H1 (cell line): Measurements from ENCODE around the gene PABPN1. TPM values are rescaled to one million over a fixed set of nuclear protein-coding genes. Genes with fewer than 3 reads are reported as not detected.
A peak's percentile ranks its signal among the peaks of the same experiment; 100 is the strongest.

Experiments
- CTCF ChIA-PET: fragments of 300-600 bp; sonication (Branson Sonifier 250); formaldehyde crosslinking; loops from one replicate; lab custom pipeline; 2021; ENCODE audit not compliant: partially characterized antibody; lab: Charles Lee
- POLR2A ChIA-PET: fragments of 300-600 bp; sonication (Branson Sonifier 250); formaldehyde crosslinking; loops from one replicate; lab custom pipeline; 2021; ENCODE audit warnings: inconsistent platforms; ENCODE audit not compliant: partially characterized antibody; lab: Charles Lee
- DNase-seq, 2 experiments: peaks; one replicate each; pipeline versions ENCODE4 v3.0.0 to v3.0.0-alpha.2; 2010 to 2022; ENCODE audit warnings: low spot score in 2 of 2, low read depth in 1 of 2, mixed read lengths in 1 of 2
- FAIRE-seq: peaks from 2 replicates; lab custom pipeline; 2011; peaks lifted over from hg19 to GRCh38; lab: Jason Lieb, UNC
- H2AFZ ChIP-seq: 2 replicates; pipeline ENCODE4 v1.8.1; 2012; ENCODE audit warnings: low read length, inconsistent platforms
- H2AK5ac ChIP-seq: 2 replicates; pipeline ENCODE4 v1.6.1; 2013; ENCODE audit warnings: low read depth, low read length
- H2BK120ac ChIP-seq: replicated peaks from 2 replicates; pipeline ENCODE3; 2013; ENCODE audit warnings: low read depth, low read length, inconsistent platforms
- H2BK12ac ChIP-seq: 2 replicates; pipeline ENCODE4 v1.6.1; 2013; ENCODE audit warnings: low read depth, low read length
- H2BK15ac ChIP-seq: 2 replicates; pipeline ENCODE4 v1.6.1; 2013; ENCODE audit warnings: low read length
- H2BK20ac ChIP-seq: 2 replicates; pipeline ENCODE4 v1.6.1; 2013; ENCODE audit warnings: low read length
- H2BK5ac ChIP-seq: 2 replicates; pipeline ENCODE4 v1.6.1; 2013; ENCODE audit warnings: low read depth, low read length
- H3K14ac ChIP-seq: 2 replicates; pipeline ENCODE4 v1.6.1; 2013; ENCODE audit warnings: inconsistent platforms; ENCODE audit not compliant: insufficient read length
- H3K18ac ChIP-seq: 2 replicates; pipeline ENCODE4 v1.6.1; 2013; ENCODE audit warnings: low read length; ENCODE audit errors: extremely low read depth
- H3K23ac ChIP-seq: 2 replicates; pipeline ENCODE4 v1.6.1; 2013; ENCODE audit warnings: inconsistent platforms; ENCODE audit not compliant: insufficient read length
- H3K23me2 ChIP-seq: 2 replicates; pipeline ENCODE4 v1.6.1; 2013; ENCODE audit warnings: low read depth, low read length
- H3K27ac ChIP-seq: 2 replicates; pipeline ENCODE4 v1.6.1; 2011; ENCODE audit warnings: low read depth, low read length, inconsistent platforms
- H3K27me3 ChIP-seq, 4 experiments: replicated peaks in 1 of 4; 1 replicate in 1 of 4; 2 replicates in 3 of 4; pipeline versions ENCODE4 v1.6.1 to v1.8.1; 2011 to 2013; ENCODE audit warnings: low read length in 3 of 4, mild to moderate bottlenecking in 3 of 4, inconsistent platforms in 2 of 4, mixed read lengths in 2 of 4, moderate library complexity in 1 of 4; ENCODE audit not compliant: control insufficient read depth in 3 of 4, insufficient read depth in 3 of 4; ENCODE audit errors: extremely low read depth in 1 of 4
- H3K36me3 ChIP-seq, 4 experiments: 2 replicates each; pipeline versions ENCODE4 v1.6.1 to v1.8.1; 2011 to 2013; ENCODE audit warnings: mild to moderate bottlenecking in 4 of 4, low read length in 3 of 4, moderate library complexity in 2 of 4, control low read depth in 1 of 4, inconsistent platforms in 1 of 4; ENCODE audit not compliant: insufficient read depth in 4 of 4, control insufficient read depth in 2 of 4
- H3K4ac ChIP-seq: replicated peaks from 2 replicates; pipeline ENCODE3; 2013; ENCODE audit warnings: low read length, low read depth, mixed read lengths, inconsistent platforms; ENCODE audit not compliant: insufficient read length
- H3K4me1 ChIP-seq, 4 experiments: replicated peaks in 1 of 4; 1 replicate in 1 of 4; 2 replicates in 3 of 4; pipeline versions ENCODE4 v1.6.1 to v1.8.1; 2011 to 2013; ENCODE audit warnings: low read length in 3 of 4, inconsistent platforms in 2 of 4, mixed read lengths in 1 of 4; ENCODE audit not compliant: insufficient read depth in 4 of 4, control insufficient read depth in 3 of 4
- H3K4me2 ChIP-seq, 2 experiments: 2 replicates each; pipeline versions ENCODE4 v1.6.1 to v1.8.1; 2011 to 2013; ENCODE audit warnings: low read depth in 2 of 2, low read length in 2 of 2, control low read depth in 1 of 2, inconsistent platforms in 1 of 2, mild to moderate bottlenecking in 1 of 2; ENCODE audit not compliant: insufficient read depth in 1 of 2
- H3K4me3 ChIP-seq, 4 experiments: fragments of 200-600, 300-600 bp in 1 of 4; sonication (generic), shearing (Covaris generic), sonication (Bioruptor Twin) in 1 of 4; 2 replicates each; pipeline versions ENCODE4 v1.5.1 to v1.8.1; 2011 to 2016; ENCODE audit warnings: low read length in 4 of 4, low read depth in 3 of 4, control low read depth in 2 of 4, inconsistent platforms in 2 of 4, mild to moderate bottlenecking in 2 of 4, mixed read lengths in 1 of 4, moderate library complexity in 1 of 4; ENCODE audit not compliant: insufficient read depth in 2 of 4; ENCODE audit errors: extremely low read depth in 1 of 4
- H3K56ac ChIP-seq: replicated peaks from 2 replicates; pipeline ENCODE3; 2013; ENCODE audit warnings: low read depth, mild to moderate bottlenecking, mixed read lengths, low read length, inconsistent platforms; ENCODE audit not compliant: insufficient read length
- H3K79me1 ChIP-seq: 2 replicates; pipeline ENCODE4 v1.6.1; 2013; ENCODE audit warnings: low read depth, low read length, control low read depth
- H3K79me2 ChIP-seq, 2 experiments: 2 replicates each; pipeline versions ENCODE4 v1.6.1 to v1.8.1; 2012 to 2013; ENCODE audit warnings: low read length in 2 of 2, mild to moderate bottlenecking in 2 of 2, inconsistent platforms in 1 of 2; ENCODE audit not compliant: insufficient read depth in 2 of 2, control insufficient read depth in 1 of 2
- H3K9ac ChIP-seq, 4 experiments: replicated peaks in 1 of 4; 1 replicate in 1 of 4; 2 replicates in 3 of 4; pipeline versions ENCODE4 v1.6.1 to v1.8.1; 2011 to 2013; ENCODE audit warnings: low read depth in 3 of 4, low read length in 3 of 4, control low read depth in 2 of 4, mild to moderate bottlenecking in 2 of 4, moderate library complexity in 2 of 4, inconsistent platforms in 1 of 4; ENCODE audit errors: extremely low read depth in 1 of 4
- H3K9me3 ChIP-seq, 2 experiments: 2 replicates each; pipeline versions ENCODE4 v1.6.1 to v1.8.1; 2012 to 2013; ENCODE audit warnings: mild to moderate bottlenecking in 2 of 2, moderate library complexity in 2 of 2, control low read depth in 1 of 2, inconsistent platforms in 1 of 2, low read depth in 1 of 2, low read length in 1 of 2, mixed read lengths in 1 of 2; ENCODE audit not compliant: insufficient read depth in 2 of 2
- H4K20me1 ChIP-seq, 2 experiments: replicated peaks in 1 of 2; 2 replicates each; pipeline versions ENCODE3 to v1.8.1; 2011 to 2013; ENCODE audit warnings: inconsistent platforms in 2 of 2, low read length in 2 of 2, mild to moderate bottlenecking in 1 of 2; ENCODE audit not compliant: insufficient read depth in 2 of 2, control insufficient read depth in 1 of 2
- H4K5ac ChIP-seq: 2 replicates; pipeline ENCODE4 v1.6.1; 2013; ENCODE audit warnings: low read length, low read depth, mixed read lengths, inconsistent platforms; ENCODE audit not compliant: insufficient read length
- H4K8ac ChIP-seq: 2 replicates; pipeline ENCODE4 v1.8.0; 2013; ENCODE audit warnings: mild to moderate bottlenecking, moderate library complexity, low read length, inconsistent platforms; ENCODE audit not compliant: insufficient read depth; ENCODE audit errors: extremely low read depth
- H4K91ac ChIP-seq: replicated peaks from 2 replicates; pipeline ENCODE3; 2013; ENCODE audit warnings: low read length, mixed read lengths, inconsistent platforms; ENCODE audit not compliant: insufficient read length
- CEBPB ChIP-seq: IDR thresholded peaks from 2 replicates; pipeline ENCODE4 v1.6.1; 2012; ENCODE audit warnings: low read depth, low read length
- PHF8 ChIP-seq: fragments of 200-600 bp; sonication (generic); conservative IDR thresholded peaks from 2 replicates; pipeline ENCODE4 v1.7.1; 2012; ENCODE audit warnings: low read depth, mild to moderate bottlenecking, inconsistent platforms, low read length, moderate library complexity
- SAP30 ChIP-seq: fragments of 300-600 bp; sonication (generic); IDR thresholded peaks from 2 replicates; pipeline ENCODE4 v1.7.1; 2012; ENCODE audit warnings: low read length, moderate library complexity, mild to moderate bottlenecking, inconsistent platforms; ENCODE audit not compliant: insufficient read depth, insufficient replicate concordance
- WGBS, 2 experiments: shearing (Covaris generic) in 1 of 2; methylation state at CpG; one replicate each; pipeline versions ENCODE4 v1.1.6 to v1.1.7; 2013 to 2015; ENCODE audit warnings: low lambda C conversion rate in 2 of 2, mixed read lengths in 2 of 2, inconsistent platforms in 1 of 2, low coverage in 1 of 2, missing lambda C conversion rate in 1 of 2; ENCODE audit not compliant: insufficient replicate concordance in 2 of 2, insufficient coverage in 1 of 2, insufficient read length in 1 of 2; ENCODE audit errors: extremely low coverage in 1 of 2, missing lambda C conversion rate in 1 of 2; 5-methylcytosine and 5-hydroxymethylcytosine counted together
- polyA plus RNA-seq, 7 experiments: library from polyadenylated mRNA; depleted of rRNA in 3 of 7; stranded (reverse) in 5 of 7; unstranded in 2 of 7; fragments of >200 nt in 5 of 7; fragments of 200-250 nt in 2 of 7; gene quantifications; 1 replicate in 5 of 7; 2 replicates in 1 of 7; 4 replicates in 1 of 7; pipeline versions ENCODE4 v1.2.1 to v1.2.3, GENCODE V29; 2011 to 2013; ENCODE audit warnings: missing spikeins in 2 of 7, mixed read lengths in 2 of 7
- total RNA-seq: library from RNA; stranded (reverse); fragmentation: NEBNext Ultra II Directional; extraction: Animal tissue kit (Norgen Biotek cat#: 25700); gene quantifications from 2 replicates; pipeline ENCODE4 v1.2.1, GENCODE V29; 2021

The PABPN1 gene
- total and polyA plus RNA-seq, 2 of the 8 experiments (the other 6 are each of a cell fraction or from before 2014, with no cell fraction given): 300 to 331 TPM

DNA sequence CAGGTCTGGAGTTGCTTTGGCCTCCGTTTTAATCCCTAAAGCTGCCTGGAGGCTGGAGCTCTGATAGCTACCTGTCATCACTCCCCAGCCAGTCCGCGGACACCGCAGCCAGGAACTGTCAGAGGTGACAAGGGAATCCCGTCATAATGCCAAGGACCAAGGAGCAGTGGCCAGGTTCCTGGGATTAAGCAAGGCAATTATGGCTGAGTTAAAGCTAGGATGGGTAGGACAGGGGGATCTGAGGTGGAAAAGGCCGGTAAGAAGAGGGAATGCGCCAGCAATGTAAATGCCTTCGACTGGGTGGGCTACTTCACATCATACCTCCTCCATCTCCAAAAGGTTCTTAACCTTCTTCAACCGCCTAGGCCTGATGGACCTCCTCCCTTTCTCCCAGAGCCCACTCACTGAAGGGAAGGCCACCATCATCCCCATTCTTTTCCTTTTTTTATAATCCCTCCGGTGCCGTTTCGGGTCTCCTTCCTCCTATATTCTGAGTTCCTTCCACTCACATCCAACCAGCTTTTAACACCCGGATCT lies 20.5 kb upstream of the PABPN1 start:
- DNase-seq: no peak
- no peak overlapping the region for H4K91ac ChIP-seq
- peaks cover 0 to 7% (median 1%) of the 10 kb centered on the region in 4 experiments; a peak in 3 of 7 replicates for H3K4me1 ChIP-seq
- no peak overlapping the region for H3K14ac ChIP-seq
- POLR2A ChIA-PET: interaction anchor here (0.7 to 4.7 kb wide), 2 partner anchors 16 to 21 kb away, joined by 3 to 35 read pairs; partner anchors contain the start of gene PABPN1
- WGBS, 2 experiments: 26% methylated on average over 9 of the region's 13 CpGs; no CpG with 5 or more reads in 1 of the 2 experiments
- no peak overlapping the region for H3K23ac ChIP-seq
- peaks cover 3 to 5% of the 10 kb centered on the region in 2 experiments for H4K20me1 ChIP-seq
- no peak overlapping the region for H2BK5ac ChIP-seq
- no peak for TF ChIP-seq PHF8
- TF ChIP-seq CEBPB: no peak
- TF ChIP-seq SAP30: peak; percentile 17
- no peak overlapping the region for H2BK15ac ChIP-seq
- no peak overlapping the region for H3K27ac ChIP-seq
- H2BK20ac ChIP-seq: no peak overlapping the region
- peaks cover 15 to 50% (median 40%) of the 10 kb centered on the region in 4 experiments for H3K27me3 ChIP-seq
- H2AK5ac ChIP-seq: no peak overlapping the region
- no peak overlapping the region for H2BK120ac ChIP-seq
- H3K9ac ChIP-seq: peak overlapping the region in 3 of 4 experiments; percentile 45 to 70 (median 54); a peak in 6 of 7 replicates
- peaks cover 15% of the 10 kb centered on the region for H3K23me2 ChIP-seq
- H3K4me3 ChIP-seq: peak overlapping the region; percentile 56 to 93 (median 73)
- H3K79me1 ChIP-seq: no peaks in the 10 kb centered on the region
- no peak overlapping the region for H3K18ac ChIP-seq
- CTCF ChIA-PET: interaction anchor here (0.6 to 2.4 kb wide), 18 partner anchors 12 to 417 kb away, joined by 3 to 9 read pairs (median 4); partner anchors contain the start of gene SLC22A17
- no peak overlapping the region for H2BK12ac ChIP-seq
- no peaks in the 10 kb centered on the region for H3K36me3 ChIP-seq
- H3K4ac ChIP-seq: no peak overlapping the region
- no peak overlapping the region for H4K8ac ChIP-seq
- H2AFZ ChIP-seq: no peak overlapping the region
- H3K9me3 ChIP-seq: no peaks in the 10 kb centered on the region
- FAIRE-seq: no peak
- no peak overlapping the region for H4K5ac ChIP-seq
- no peaks in the 10 kb centered on the region for H3K79me2 ChIP-seq
- no peak overlapping the region for H3K56ac ChIP-seq
- H3K4me2 ChIP-seq: peak overlapping the region; percentile 82 to 96
